IMR-90 (cell line): ENCODE results near the gene HTR2B.

Experiments used
- BHLHE40 ChIP-seq: fragments of 150-350 bp; IDR thresholded peaks from 2 replicates; pipeline ENCODE4 v1.6.1; 2016; ENCODE audit warnings: mild to moderate bottlenecking, low read depth, low read length
- CHD1 ChIP-seq: IDR thresholded peaks from 2 replicates; pipeline ENCODE4 v1.6.1; 2012; ENCODE audit warnings: low read depth, low read length, improper control_type of control experiment
- FOS ChIP-seq: fragments of 150-350 bp; IDR thresholded peaks from 2 replicates; pipeline ENCODE4 v1.6.1; 2016; ENCODE audit warnings: low read depth, low read length
- MAZ ChIP-seq: IDR thresholded peaks from 2 replicates; pipeline ENCODE4 v1.6.1; 2012; ENCODE audit warnings: low read depth, mild to moderate bottlenecking, low read length, improper control_type of control experiment, moderate library complexity, borderline replicate concordance
- MXI1 ChIP-seq: IDR thresholded peaks from 2 replicates; pipeline ENCODE4 v1.6.1; 2012; ENCODE audit warnings: low read depth, mild to moderate bottlenecking, low read length, moderate library complexity, borderline replicate concordance
- POLR2A ChIP-seq: IDR thresholded peaks from 2 replicates; pipeline ENCODE4 v1.6.1; 2012; ENCODE audit warnings: mild to moderate bottlenecking, low read depth, low read length
- RAD21 ChIP-seq: IDR thresholded peaks from 2 replicates; pipeline ENCODE4 v1.6.1; 2012; ENCODE audit warnings: low read length, improper control_type of control experiment
- RFX5 ChIP-seq: IDR thresholded peaks from 2 replicates; pipeline ENCODE4 v1.8.0; 2012; ENCODE audit warnings: low read depth, mild to moderate bottlenecking, low read length, moderate library complexity
- SMC3 ChIP-seq: fragments of 150-350 bp; IDR thresholded peaks from 2 replicates; pipeline ENCODE4 v1.6.1; 2016; ENCODE audit warnings: low read depth, mild to moderate bottlenecking, antibody characterized with exemption, low read length, moderate library complexity
- TF ChIP-seq, protein P1 (sequence below): conservative IDR thresholded peaks from 2 replicates; pipeline ENCODE4 v1.5.1; 2012; ENCODE audit warnings: mild to moderate bottlenecking, low read depth, low read length, improper control_type of control experiment
- TF ChIP-seq, protein P2 (sequence below): fragments of 150-350 bp; IDR thresholded peaks from 2 replicates; pipeline ENCODE4 v1.6.1; 2016; ENCODE audit warnings: low read depth, mild to moderate bottlenecking, low read length, moderate library complexity, borderline replicate concordance

DNA sequence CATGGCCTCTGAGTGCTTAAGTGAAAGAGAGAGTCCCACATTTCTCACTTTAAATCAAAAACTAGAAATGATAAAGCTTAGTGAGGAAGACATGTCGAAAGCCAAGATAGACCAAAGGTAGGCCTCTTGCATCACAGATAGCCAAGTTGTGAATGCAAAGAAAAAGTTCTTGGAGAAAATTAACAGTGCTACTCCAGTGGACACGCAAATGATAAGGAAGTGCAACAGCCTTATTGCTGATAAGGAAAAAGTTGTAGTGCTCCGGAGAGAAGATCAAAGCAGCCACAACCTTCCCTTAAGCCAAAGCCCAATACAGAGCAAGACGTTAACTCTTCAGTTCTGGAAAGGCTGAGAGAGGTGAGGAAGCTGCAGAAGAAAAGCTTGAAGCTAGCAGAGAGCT is 36.1 kb downstream of the HTR2B start:
- no peak for TF ChIP-seq RFX5
- TF ChIP-seq, protein P1, sequence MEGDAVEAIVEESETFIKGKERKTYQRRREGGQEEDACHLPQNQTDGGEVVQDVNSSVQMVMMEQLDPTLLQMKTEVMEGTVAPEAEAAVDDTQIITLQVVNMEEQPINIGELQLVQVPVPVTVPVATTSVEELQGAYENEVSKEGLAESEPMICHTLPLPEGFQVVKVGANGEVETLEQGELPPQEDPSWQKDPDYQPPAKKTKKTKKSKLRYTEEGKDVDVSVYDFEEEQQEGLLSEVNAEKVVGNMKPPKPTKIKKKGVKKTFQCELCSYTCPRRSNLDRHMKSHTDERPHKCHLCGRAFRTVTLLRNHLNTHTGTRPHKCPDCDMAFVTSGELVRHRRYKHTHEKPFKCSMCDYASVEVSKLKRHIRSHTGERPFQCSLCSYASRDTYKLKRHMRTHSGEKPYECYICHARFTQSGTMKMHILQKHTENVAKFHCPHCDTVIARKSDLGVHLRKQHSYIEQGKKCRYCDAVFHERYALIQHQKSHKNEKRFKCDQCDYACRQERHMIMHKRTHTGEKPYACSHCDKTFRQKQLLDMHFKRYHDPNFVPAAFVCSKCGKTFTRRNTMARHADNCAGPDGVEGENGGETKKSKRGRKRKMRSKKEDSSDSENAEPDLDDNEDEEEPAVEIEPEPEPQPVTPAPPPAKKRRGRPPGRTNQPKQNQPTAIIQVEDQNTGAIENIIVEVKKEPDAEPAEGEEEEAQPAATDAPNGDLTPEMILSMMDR, result no peak
- no peak for TF ChIP-seq BHLHE40
- TF ChIP-seq MXI1, result no peak
- no peak for TF ChIP-seq POLR2A
- TF ChIP-seq RAD21, result no peak
- no peak for TF ChIP-seq MAZ
- TF ChIP-seq, protein P2, sequence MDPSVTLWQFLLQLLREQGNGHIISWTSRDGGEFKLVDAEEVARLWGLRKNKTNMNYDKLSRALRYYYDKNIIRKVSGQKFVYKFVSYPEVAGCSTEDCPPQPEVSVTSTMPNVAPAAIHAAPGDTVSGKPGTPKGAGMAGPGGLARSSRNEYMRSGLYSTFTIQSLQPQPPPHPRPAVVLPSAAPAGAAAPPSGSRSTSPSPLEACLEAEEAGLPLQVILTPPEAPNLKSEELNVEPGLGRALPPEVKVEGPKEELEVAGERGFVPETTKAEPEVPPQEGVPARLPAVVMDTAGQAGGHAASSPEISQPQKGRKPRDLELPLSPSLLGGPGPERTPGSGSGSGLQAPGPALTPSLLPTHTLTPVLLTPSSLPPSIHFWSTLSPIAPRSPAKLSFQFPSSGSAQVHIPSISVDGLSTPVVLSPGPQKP, result no peak
- no peak for TF ChIP-seq SMC3
- TF ChIP-seq CHD1, result no peak
- no peak for TF ChIP-seq FOS
